ENCODE results near the gene MMP11. TPM values are rescaled to one million over a fixed set of nuclear protein-coding genes. Genes with fewer than 3 reads are reported as not detected.
A peak's percentile ranks its signal among the peaks of the same experiment; 100 is the strongest.

The MMP11 gene
- total RNA-seq, 2 donors from 2014 or later = 0.50 TPM; not detected in 1

GRCh38 chr22:23752750-23753149 lies 19.9 kb upstream of the MMP11 start:
- Mint-ChIP-seq H3K4me1 (ENCODE audit: low read depth in 2 of 2) (peaks cover 12% of the 10 kb centered on the region in 2 donors), H3K4me3 (peak overlapping the region; percentile 87), H3K9me3 (no peaks in the 10 kb centered on the region), H3K27me3 (no peaks in the 10 kb centered on the region), H3K27ac (no peak overlapping the region), H3K36me3 (no peaks in the 10 kb centered on the region)
- DNase-seq (ENCODE audit: low spot score) = no peak
- no peak for ATAC-seq

GRCh38 chr22:23753385-23753784 lies 19.3 kb upstream of the MMP11 start:
- no peaks in the 10 kb centered on the region for H3K27me3 Mint-ChIP-seq
- no peak for ATAC-seq
- no peaks in the 10 kb centered on the region for H3K36me3 Mint-ChIP-seq

GRCh38 chr22:23754220-23754919 lies 18.3 kb upstream of the MMP11 start, which contains the start of gene VPREB3:
VPREB3 (minus strand) TSS chr22:23754425; CDS start chr22:23754363, 62 bp downstream.
- ATAC-seq (no peak), DNase-seq (ENCODE audit: low spot score) (no peak)
- Mint-ChIP-seq H3K4me3 (no peak within 1 kb of the TSS), H3K27ac (no peak within 1 kb of the TSS), H3K36me3 (no peaks in the 10 kb centered on the region), H3K9me3 (no peaks in the 10 kb centered on the region), H3K27me3 (no peaks in the 10 kb centered on the region), H3K4me1 (ENCODE audit: low read depth in 2 of 2) (peaks cover 12% of the 10 kb centered on the region in 2 donors)

More at GRCh38 chr22:23753385-23753784, 19.3 kb upstream of the MMP11 start:
- Mint-ChIP-seq H3K9me3 (no peaks in the 10 kb centered on the region), H3K27ac (no peak overlapping the region), H3K4me3 (no peak overlapping the region), H3K4me1 (ENCODE audit: low read depth in 2 of 2) (peaks cover 12% of the 10 kb centered on the region in 2 donors)
- DNase-seq (ENCODE audit: low spot score) = no peak

- ATAC-seq = no peak
- H3K27ac Mint-ChIP-seq = no peak overlapping the region
These were observed 17.5 kb upstream of the MMP11 start for GRCh38 chr22:23754980-23755636.

GRCh38 chr22:23755711-23756110 lies 16.9 kb upstream of the MMP11 start:
- H3K27ac Mint-ChIP-seq = no peak overlapping the region
- no peak overlapping the region for H3K4me3 Mint-ChIP-seq
- no peaks in the 10 kb centered on the region for H3K27me3 Mint-ChIP-seq
- no peaks in the 10 kb centered on the region for H3K36me3 Mint-ChIP-seq
- DNase-seq (ENCODE audit: low spot score) = no peak
- no peaks in the 10 kb centered on the region for H3K9me3 Mint-ChIP-seq
- ATAC-seq = no peak
- peaks cover 0 to under 1% of the 10 kb centered on the region in 2 donors for H3K4me1 Mint-ChIP-seq (ENCODE audit: low read depth in 2 of 2)

More at GRCh38 chr22:23754980-23755636, 17.5 kb upstream of the MMP11 start:
- H3K36me3 Mint-ChIP-seq = no peaks in the 10 kb centered on the region
- H3K4me3 Mint-ChIP-seq = no peak overlapping the region
- no peaks in the 10 kb centered on the region for H3K27me3 Mint-ChIP-seq
- no peak for DNase-seq (ENCODE audit: low spot score)
- H3K9me3 Mint-ChIP-seq = no peaks in the 10 kb centered on the region
- H3K4me1 Mint-ChIP-seq (ENCODE audit: low read depth in 2 of 2) = peaks cover 6% of the 10 kb centered on the region in 2 donors

- H3K9me3 Mint-ChIP-seq = no peaks in the 10 kb centered on the region
- no peak overlapping the region for H3K27ac Mint-ChIP-seq
- no peak for DNase-seq (ENCODE audit: low spot score)
- no peaks in the 10 kb centered on the region for H3K36me3 Mint-ChIP-seq
- H3K27me3 Mint-ChIP-seq = no peaks in the 10 kb centered on the region
- H3K4me1 Mint-ChIP-seq (ENCODE audit: low read depth in 2 of 2) = no peaks in the 10 kb centered on the region
- H3K4me3 Mint-ChIP-seq = no peak overlapping the region
- no peak for ATAC-seq
These were observed 15.8 kb upstream of the MMP11 start for GRCh38 chr22:23756891-23757290.

- no peak for DNase-seq (ENCODE audit: low spot score)
- Mint-ChIP-seq H3K27me3 (no peaks in the 10 kb centered on the region), H3K27ac (no peak overlapping the region), H3K9me3 (no peaks in the 10 kb centered on the region), H3K36me3 (no peaks in the 10 kb centered on the region), H3K4me1 (ENCODE audit: low read depth in 2 of 2) (peaks cover 10 to 14% of the 10 kb centered on the region in 2 donors), H3K4me3 (no peak overlapping the region)
- no peak for ATAC-seq
These were observed 13.1 kb upstream of the MMP11 start for GRCh38 chr22:23759566-23759965.

- H3K9me3 Mint-ChIP-seq = no peaks in the 10 kb centered on the region
- peaks cover 10 to 14% of the 10 kb centered on the region in 2 donors for H3K4me1 Mint-ChIP-seq (ENCODE audit: low read depth in 2 of 2)
- H3K4me3 Mint-ChIP-seq = no peak overlapping the region
- ATAC-seq (no peak), DNase-seq (ENCODE audit: low spot score) (no peak)
- no peak overlapping the region for H3K27ac Mint-ChIP-seq
- H3K36me3 Mint-ChIP-seq = no peaks in the 10 kb centered on the region
- H3K27me3 Mint-ChIP-seq = no peaks in the 10 kb centered on the region
These were observed 12.6 kb upstream of the MMP11 start for GRCh38 chr22:23760056-23760455.

GRCh38 chr22:23762842-23763578 lies 9.6 kb upstream of the MMP11 start, which contains the start of gene C22orf15:
C22orf15 (plus strand) TSS chr22:23762990; CDS start chr22:23763307, 317 bp downstream.
- DNase-seq (ENCODE audit: low spot score) (no peak), ATAC-seq (no peak)
- Mint-ChIP-seq H3K4me1 (ENCODE audit: low read depth in 2 of 2) (peaks cover 10 to 19% of the 10 kb centered on the region in 2 donors), H3K4me3 (peak within 1 kb of the TSS; percentile 65), H3K27ac (peak within 1 kb of the TSS; percentile 46 to 63), H3K27me3 (no peaks in the 10 kb centered on the region), H3K36me3 (no peaks in the 10 kb centered on the region), H3K9me3 (no peaks in the 10 kb centered on the region)

GRCh38 chr22:23763579-23763945 lies 9.1 kb upstream of the MMP11 start:
- H3K4me1 Mint-ChIP-seq (ENCODE audit: low read depth in 2 of 2) = peaks cover 10 to 19% of the 10 kb centered on the region in 2 donors
- H3K9me3 Mint-ChIP-seq = no peaks in the 10 kb centered on the region
- DNase-seq (ENCODE audit: low spot score) (no peak), ATAC-seq (peak; percentile 50 to 61)
- H3K36me3 Mint-ChIP-seq = no peaks in the 10 kb centered on the region
- peak overlapping the region; percentile 65 for H3K4me3 Mint-ChIP-seq
- no peaks in the 10 kb centered on the region for H3K27me3 Mint-ChIP-seq
- peak overlapping the region in 1 of 2 donors; percentile 46 for H3K27ac Mint-ChIP-seq

- ATAC-seq (no peak), DNase-seq (ENCODE audit: low spot score) (no peak)
- Mint-ChIP-seq H3K27ac (no peak overlapping the region), H3K9me3 (no peaks in the 10 kb centered on the region), H3K4me1 (ENCODE audit: low read depth in 2 of 2) (peaks cover 10 to 19% of the 10 kb centered on the region in 2 donors), H3K4me3 (peak overlapping the region; percentile 65), H3K27me3 (no peaks in the 10 kb centered on the region), H3K36me3 (no peaks in the 10 kb centered on the region)
These were observed 8.7 kb upstream of the MMP11 start for GRCh38 chr22:23763954-23764353.

GRCh38 chr22:23764899-23765881 lies 7.5 kb upstream of the MMP11 start:
- Mint-ChIP-seq H3K27me3 (no peaks in the 10 kb centered on the region), H3K36me3 (no peaks in the 10 kb centered on the region), H3K27ac (no peak overlapping the region), H3K4me1 (ENCODE audit: low read depth in 2 of 2) (peaks cover 10 to 19% of the 10 kb centered on the region in 2 donors), H3K9me3 (no peaks in the 10 kb centered on the region), H3K4me3 (peak overlapping the region; percentile 23)
- DNase-seq (ENCODE audit: low spot score) = no peak
- no peak for ATAC-seq

- ATAC-seq (peak; percentile 1 to 21), DNase-seq (ENCODE audit: low spot score) (no peak)
- Mint-ChIP-seq H3K27ac (no peak overlapping the region), H3K27me3 (no peaks in the 10 kb centered on the region), H3K9me3 (no peaks in the 10 kb centered on the region), H3K4me3 (peak overlapping the region; percentile 57), H3K4me1 (ENCODE audit: low read depth in 2 of 2) (peaks cover 10 to 25% of the 10 kb centered on the region in 2 donors), H3K36me3 (no peaks in the 10 kb centered on the region)
These were observed 5.4 kb upstream of the MMP11 start for GRCh38 chr22:23767303-23767672.

Measured in natural killer cell treated with Interleukin-12 subunit alpha and Interleukin-12 subunit beta and Interleukin-15 and Interleukin-18, amount 100 ng/mL, for 72 hours (primary cell).